ENCODE measurements around the gene XDH.

- no peak for TF ChIP-seq CTCF (IDR thresholded peaks at IDR 0.05)
- no peak for TF ChIP-seq POLR2A (IDR thresholded peaks at IDR 0.05)
Measured at GRCh38 chr2:31413025-31413424, 1.5 kb downstream of the XDH start.

Data from Peyer's patch (tissue), 4 donors.